Measurements from ENCODE around the gene CUL3.

DNA sequence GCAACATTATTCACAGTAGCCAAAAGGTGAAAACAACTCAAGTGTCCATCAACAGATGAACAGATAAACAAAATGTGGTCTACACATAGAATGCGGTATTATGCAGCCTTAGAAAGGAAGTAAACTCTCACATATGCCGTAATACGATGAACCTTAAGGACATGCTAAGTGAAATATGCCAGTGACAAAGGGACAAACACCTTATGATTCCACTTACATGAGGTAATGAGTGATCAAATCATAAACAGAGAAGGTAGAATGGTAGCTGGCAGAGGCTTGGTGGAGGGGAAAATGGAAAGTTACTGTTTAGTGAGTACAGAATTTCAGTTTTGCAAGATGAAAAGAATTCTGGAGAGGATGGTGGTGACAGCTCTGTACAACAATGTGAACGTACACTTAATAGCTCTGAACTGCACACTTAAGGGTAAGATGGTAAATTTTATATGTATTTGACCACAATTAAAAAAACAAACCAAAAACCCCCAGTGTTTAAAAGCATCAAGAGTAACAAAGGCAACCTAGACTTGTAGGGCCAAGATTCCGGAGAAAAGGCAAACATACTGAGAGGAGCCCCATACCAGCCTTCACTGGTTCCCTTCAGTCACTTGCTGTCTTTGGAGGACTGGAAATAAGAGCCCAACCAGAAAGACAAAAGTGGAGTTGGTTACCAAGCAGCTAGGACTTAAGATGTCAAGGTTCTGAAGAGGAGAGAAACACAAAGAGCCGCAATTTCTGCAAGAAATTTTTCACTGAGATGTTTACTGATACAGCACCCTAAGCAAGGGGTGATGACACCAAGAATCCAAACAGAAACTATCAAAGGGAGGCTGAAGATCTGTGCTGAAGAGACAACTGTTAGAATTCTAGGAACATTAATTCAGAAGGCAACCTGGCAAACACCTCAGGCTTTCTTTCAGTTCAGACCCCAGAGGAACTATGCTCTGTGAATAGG, 61.3 kb downstream of the CUL3 start:
- TF ChIP-seq, protein P1, sequence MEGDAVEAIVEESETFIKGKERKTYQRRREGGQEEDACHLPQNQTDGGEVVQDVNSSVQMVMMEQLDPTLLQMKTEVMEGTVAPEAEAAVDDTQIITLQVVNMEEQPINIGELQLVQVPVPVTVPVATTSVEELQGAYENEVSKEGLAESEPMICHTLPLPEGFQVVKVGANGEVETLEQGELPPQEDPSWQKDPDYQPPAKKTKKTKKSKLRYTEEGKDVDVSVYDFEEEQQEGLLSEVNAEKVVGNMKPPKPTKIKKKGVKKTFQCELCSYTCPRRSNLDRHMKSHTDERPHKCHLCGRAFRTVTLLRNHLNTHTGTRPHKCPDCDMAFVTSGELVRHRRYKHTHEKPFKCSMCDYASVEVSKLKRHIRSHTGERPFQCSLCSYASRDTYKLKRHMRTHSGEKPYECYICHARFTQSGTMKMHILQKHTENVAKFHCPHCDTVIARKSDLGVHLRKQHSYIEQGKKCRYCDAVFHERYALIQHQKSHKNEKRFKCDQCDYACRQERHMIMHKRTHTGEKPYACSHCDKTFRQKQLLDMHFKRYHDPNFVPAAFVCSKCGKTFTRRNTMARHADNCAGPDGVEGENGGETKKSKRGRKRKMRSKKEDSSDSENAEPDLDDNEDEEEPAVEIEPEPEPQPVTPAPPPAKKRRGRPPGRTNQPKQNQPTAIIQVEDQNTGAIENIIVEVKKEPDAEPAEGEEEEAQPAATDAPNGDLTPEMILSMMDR (IDR thresholded peaks at IDR 0.05 in 4 of 5, conservative IDR thresholded peaks at IDR 0.05 in 1 of 5) = no peak
- no peak for TF ChIP-seq POLR2A (IDR thresholded peaks at IDR 0.05)

Measured in gastrocnemius medialis (tissue), 4 donors.